AG10803 (cell line): ENCODE results near the gene CYP4F2.
"Not testable (repeated sequence)": the region's sequence is repeated elsewhere in the genome, so short reads cannot be mapped to it uniquely, and the experiment has no call there.

Source experiments
- DNase-seq: peaks from one replicate; pipeline ENCODE4 v3.0.0; 2010; ENCODE audit warnings: low read depth
- H3K4me3 ChIP-seq: 2 replicates; pipeline ENCODE4 v1.5.1; 2011; ENCODE audit warnings: mild to moderate bottlenecking, low read length, control low read depth
- TF ChIP-seq, protein P1 (sequence below): conservative IDR thresholded peaks from 2 replicates; pipeline ENCODE4 v1.5.1; 2011; ENCODE audit warnings: mild to moderate bottlenecking, low read length, control low read depth, inconsistent platforms

CYP4F2 gene

DNA sequence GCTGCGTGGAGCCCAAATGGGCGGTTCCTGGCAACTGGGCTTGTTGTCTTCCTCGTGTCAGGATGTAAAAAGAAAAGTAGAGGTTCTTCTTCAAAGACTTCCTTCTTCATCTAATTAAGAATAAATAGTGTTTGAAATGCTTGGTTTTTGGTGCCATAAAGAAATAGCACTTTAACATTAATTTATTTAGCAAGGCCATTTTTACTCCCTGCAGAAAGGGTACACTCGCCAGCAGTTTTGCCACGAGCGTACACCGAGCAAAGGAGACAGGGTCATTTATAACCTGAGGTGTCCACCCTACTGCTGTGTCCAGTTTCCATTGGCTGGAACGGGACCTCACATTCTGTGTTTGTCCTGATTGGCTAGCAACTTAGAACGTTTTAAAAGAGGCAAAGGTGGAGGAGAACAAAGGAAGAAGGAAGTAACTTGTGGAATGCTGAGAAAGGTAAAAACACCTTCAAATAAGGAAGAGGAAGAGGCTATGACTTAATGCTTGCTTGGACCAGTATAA, 60.6 kb downstream of the CYP4F2 start:
- TF ChIP-seq, protein P1, sequence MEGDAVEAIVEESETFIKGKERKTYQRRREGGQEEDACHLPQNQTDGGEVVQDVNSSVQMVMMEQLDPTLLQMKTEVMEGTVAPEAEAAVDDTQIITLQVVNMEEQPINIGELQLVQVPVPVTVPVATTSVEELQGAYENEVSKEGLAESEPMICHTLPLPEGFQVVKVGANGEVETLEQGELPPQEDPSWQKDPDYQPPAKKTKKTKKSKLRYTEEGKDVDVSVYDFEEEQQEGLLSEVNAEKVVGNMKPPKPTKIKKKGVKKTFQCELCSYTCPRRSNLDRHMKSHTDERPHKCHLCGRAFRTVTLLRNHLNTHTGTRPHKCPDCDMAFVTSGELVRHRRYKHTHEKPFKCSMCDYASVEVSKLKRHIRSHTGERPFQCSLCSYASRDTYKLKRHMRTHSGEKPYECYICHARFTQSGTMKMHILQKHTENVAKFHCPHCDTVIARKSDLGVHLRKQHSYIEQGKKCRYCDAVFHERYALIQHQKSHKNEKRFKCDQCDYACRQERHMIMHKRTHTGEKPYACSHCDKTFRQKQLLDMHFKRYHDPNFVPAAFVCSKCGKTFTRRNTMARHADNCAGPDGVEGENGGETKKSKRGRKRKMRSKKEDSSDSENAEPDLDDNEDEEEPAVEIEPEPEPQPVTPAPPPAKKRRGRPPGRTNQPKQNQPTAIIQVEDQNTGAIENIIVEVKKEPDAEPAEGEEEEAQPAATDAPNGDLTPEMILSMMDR = no peak
- no peak for DNase-seq
- H3K4me3 ChIP-seq = peak overlapping the region; percentile 84

DNA sequence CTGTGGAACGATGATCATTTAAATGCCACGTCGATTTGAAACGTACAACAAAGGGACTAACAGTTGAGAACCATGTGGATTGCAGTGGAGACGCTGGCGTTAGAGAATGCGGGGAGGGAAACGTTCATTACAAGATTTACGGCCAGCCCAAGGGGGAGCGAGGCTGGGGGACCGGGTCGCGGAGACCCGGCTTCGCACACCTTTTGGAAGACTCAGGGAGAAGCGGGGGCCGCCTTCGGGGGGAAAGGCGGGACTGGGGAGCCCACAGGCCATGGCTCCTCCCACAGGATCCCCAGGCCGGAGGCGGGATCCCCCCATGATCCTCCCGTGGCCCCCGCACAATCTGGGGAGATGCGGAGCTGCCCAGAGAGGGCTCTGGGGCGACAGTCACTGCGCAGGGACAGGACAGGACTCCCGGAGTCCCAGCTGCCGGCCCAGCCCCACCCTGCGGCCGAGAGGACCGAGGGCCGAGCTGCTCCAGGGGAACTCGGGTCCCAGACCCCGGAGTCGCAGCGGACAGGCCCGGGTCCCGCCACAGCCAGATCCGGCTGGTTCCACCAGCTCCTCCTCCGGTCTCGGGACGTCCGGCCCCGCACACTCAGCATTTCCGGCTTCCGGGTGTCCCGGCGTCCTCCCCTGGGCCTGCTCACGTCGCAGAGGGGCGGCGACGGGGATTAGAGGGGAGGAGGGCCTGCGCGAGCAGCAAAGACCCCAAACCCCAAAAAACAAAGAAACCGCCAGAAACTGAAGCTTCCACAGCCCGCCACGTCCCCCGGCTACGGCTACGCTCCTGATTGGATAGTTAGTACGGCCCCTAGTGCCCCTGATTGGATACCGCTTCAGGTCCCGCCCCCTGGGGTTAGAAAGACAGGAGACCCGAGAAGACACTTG, 61.3 kb downstream of the CYP4F2 start:
- peak overlapping the region; percentile 84 for H3K4me3 ChIP-seq
- peak; percentile 93 for DNase-seq
- TF ChIP-seq, protein P1 = no peak

DNA sequence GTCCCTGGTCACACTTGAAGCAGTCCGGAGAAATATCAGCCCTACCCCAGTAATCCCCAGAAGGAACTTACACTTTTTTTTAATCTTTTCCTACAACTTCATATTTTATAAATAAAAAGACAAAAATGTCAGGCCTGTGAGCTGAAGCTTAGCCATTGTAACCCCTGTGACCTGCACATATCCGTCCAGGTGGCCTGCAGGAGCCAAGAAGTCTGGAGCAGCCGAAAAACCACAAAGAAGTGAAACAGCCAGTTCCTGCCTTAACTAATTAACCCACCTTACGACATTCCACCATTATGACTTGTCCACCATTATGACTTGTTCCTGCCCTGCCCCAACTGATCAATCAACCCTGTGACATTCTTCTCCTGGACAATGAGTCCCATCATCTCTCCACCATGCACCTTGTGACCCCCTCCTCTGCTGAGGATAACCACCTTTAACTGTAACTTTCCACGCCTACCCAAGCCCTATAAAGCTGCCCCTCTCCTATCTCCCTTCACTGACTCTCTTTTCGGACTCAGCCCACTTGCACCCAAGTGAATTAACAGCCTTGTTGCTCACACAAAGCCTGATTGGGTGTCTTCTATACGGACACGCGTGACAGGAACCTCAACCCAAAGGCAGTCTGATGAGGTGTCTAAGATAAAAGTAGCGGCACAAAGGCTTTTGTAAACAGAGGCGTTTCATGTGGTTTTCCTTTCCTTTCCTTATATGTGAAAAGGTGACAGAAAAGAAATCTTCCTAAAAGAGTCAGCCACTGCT, 62.1 kb downstream of the CYP4F2 start:
- not testable (repeated sequence) for DNase-seq
- peak overlapping the region; percentile 84 for H3K4me3 ChIP-seq

DNA sequence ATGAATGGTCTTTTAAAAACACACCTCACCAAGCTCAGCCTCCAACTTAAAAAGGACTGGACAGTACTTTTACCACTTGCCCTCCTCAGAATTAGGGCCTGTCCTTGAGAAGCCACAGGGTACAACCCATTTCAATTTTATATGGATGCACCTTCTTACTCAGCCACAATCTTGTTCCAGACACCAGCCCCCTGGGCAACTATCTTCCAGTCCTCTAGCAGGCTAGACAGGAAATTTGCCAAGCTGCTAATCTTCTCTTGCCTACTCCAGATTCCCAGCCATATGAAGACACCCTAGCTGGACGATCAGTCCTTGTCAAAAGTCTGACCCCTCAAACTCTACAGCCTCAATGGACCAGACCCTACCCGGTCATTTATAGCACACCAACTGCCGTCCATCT, 63.6 kb downstream of the CYP4F2 start:
- DNase-seq, H3K4me3 ChIP-seq: not testable (repeated sequence)

DNA sequence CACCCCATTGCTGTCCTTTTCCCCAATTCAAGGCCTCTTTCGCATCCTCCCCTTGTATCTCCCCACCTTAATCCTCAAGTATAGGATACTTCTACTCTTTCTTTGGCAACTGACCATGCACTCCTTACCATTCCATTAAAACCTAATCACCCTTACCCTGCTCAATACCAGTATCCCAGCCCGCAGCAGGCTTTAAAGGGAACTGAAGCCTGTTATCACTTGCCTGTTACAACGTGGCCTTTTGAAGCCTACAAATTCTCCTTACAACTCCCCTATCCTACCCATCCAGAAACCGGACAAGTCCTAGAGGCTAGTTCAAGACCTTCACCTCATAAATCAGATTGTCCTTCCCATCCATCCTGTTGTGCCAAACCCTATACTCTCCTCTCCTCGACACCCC, 66.2 kb downstream of the CYP4F2 start:
- DNase-seq = no peak
- TF ChIP-seq, protein P1 = no peak
- H3K4me3 ChIP-seq = no peak overlapping the region

DNA sequence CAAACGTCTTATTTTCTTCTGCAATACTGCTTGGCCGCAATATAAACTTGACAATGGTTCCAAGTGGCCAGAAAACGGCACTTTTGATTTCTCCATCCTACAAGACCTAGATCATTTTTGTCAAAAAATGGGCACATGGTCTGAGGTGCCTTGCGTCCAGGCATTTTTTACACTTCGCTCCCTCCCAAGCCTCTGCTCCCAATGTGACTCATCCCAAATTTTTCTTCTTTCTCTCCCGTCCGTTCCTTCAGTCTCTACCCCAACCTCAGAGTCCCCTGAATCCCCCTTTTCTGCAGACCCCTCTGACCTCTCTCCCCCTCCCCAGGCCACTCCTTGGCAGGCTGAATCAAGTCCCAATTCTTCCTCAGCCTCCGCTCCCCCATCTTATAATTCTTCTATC, 68.1 kb downstream of the CYP4F2 start:
- no peak for DNase-seq
- TF ChIP-seq, protein P1 = no peak
- H3K4me3 ChIP-seq = no peak overlapping the region

DNA sequence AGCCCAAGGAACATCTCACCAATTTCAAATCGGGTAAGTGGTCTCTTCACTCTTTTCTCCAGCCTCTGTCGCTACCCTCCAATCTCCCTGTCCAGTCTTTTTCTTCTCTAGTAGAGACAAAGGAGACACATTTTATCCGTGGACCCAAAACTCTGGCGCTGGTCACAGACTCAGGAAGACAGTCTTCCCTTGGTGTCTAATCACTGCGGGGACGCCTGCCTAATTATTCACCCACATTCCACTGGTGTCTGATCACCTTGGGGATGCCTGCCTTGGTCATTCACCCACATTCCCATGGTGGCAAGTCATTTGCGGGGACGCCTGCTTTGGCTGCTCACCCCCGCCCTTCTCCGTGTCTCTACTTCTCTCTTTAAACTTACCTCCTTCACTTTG, 68.6 kb downstream of the CYP4F2 start:
- no peak for DNase-seq
- no peak overlapping the region for H3K4me3 ChIP-seq
- TF ChIP-seq, protein P1 = no peak

DNA sequence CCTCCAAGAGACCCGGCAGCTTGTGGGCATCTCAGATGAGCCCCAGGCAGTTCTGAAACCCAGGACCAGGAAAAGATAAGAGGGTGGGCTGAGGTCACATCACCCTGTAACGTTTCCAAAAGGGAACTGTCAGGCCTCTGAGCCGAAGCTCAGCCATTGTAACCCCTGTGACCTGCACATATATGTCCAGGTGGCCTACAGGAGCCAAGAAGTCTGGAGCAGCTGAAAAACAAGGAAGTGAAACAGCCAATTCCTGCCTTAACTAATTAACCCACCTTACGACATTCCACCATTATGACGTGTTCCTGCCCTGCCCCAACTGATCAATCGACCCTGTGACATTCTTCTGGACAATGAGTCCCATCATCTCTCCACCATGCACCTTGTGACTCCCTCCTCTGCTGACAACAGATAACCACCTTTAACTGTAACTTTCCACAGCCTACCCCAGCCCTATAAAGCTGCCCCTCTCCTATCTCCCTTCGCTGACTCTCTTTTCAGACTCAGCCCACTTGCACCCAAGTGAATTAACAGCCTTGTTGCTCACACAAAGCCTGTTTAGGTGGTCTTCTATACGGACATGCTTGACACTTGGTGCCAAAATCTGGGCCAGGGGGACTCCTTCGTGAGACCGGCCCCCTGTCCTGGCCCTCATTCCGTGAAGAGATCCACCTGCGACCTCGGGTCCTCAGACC, 69.1 kb downstream of the CYP4F2 start:
- not testable (repeated sequence) for DNase-seq, H3K4me3 ChIP-seq
